DND-41 (cell line): ENCODE measurements around the gene GNMT.

Experiments
- CTCF ChIP-seq: IDR thresholded peaks from 2 replicates; pipeline ENCODE4 v1.5.1; 2012; ENCODE audit warnings: borderline replicate concordance, low read length, moderate library complexity, mild to moderate bottlenecking; ENCODE audit not compliant: poor library complexity, severe bottlenecking; ENCODE audit errors: extremely low read depth
- EZH2 ChIP-seq: IDR thresholded peaks from 3 replicates; pipeline ENCODE4 v1.6.1; 2012; ENCODE audit warnings: borderline replicate concordance, low read depth, mild to moderate bottlenecking, moderate library complexity, low read length, inconsistent platforms; ENCODE audit not compliant: severe bottlenecking

GRCh38 chr6:42939810-42940167, 20.8 kb upstream of the GNMT start:
- TF ChIP-seq CTCF (no peak), EZH2 (no peak)
